HG03469 (cell line): ENCODE results near the gene SLC4A8.

ENCODE experiments used
- ATAC-seq: cut with Tn5 transposase; IDR thresholded peaks from one replicate; pipeline ENCODE4 v1.9.1; 2021; ENCODE audit warnings: mild to moderate bottlenecking, moderate library complexity, moderate number of reproducible peaks; ENCODE audit not compliant: unreplicated experiment

Gene SLC4A8

GRCh38 chr12:51549637-51550036 lies 125.0 kb downstream of the SLC4A8 start:
- ATAC-seq = no peak
